GM19463 (cell line): ENCODE results near the gene CPA4.
A peak's percentile ranks its signal among the peaks of the same experiment; 100 is the strongest.

Source experiments
- ATAC-seq: cut with Tn5 transposase; IDR thresholded peaks from one replicate; pipeline ENCODE4 v1.9.1; 2021; ENCODE audit warnings: mild to moderate bottlenecking, moderate library complexity; ENCODE audit not compliant: unreplicated experiment

Gene CPA4

DNA sequence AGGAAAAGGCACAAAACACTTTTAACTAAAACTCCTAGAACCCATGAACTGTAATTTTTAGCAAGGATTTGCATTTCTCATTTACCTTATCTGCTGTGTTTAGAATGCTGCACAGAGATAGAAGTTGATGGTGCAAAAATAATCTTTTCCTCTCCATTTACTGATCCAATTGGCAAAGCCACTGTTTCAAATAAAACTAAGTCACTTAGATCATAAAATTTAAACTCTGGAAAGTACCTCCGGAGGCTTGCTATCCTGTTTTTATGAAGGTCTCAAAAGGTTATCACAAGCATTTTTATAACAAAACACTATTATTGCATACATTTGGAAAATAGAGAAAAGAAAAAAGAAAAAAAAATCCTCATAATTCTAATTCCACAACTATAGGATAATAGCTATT lies 18.7 kb upstream of the CPA4 start:
- ATAC-seq, result no peak

- no peak for ATAC-seq
These were observed 17.9 kb upstream of the CPA4 start for GRCh38 chr7:130274983-130275591.

GRCh38 chr7:130275826-130276297 lies 17.1 kb upstream of the CPA4 start:
- no peak for ATAC-seq

GRCh38 chr7:130276796-130277762 lies 15.9 kb upstream of the CPA4 start:
- ATAC-seq, result no peak

- ATAC-seq, result no peak
These were observed 15.0 kb upstream of the CPA4 start for GRCh38 chr7:130277763-130278643.

- no peak for ATAC-seq
These were observed 14.1 kb upstream of the CPA4 start for GRCh38 chr7:130278860-130279259.

GRCh38 chr7:130279286-130279685 lies 13.7 kb upstream of the CPA4 start:
- ATAC-seq, result no peak

- ATAC-seq, result no peak
These were observed 13.1 kb upstream of the CPA4 start for GRCh38 chr7:130279906-130280305.

DNA sequence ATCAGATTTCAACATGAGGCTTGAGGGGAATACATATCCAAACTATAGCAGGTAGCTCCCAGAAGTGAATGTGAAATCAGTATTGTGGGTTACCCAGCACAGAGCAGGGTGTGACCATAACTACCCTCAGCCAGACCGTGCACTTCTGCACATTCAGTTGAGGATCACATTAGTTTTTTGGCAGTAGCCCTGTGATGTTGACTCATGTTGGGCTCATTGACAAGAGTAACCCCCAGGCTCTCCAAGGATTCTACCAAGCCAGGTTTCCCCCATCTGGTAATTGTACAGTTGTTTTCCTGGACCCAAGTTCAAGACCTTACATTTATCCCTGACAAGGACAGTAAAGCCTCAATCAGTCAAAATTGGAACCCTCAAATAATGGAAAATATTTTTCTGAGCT lies 11.7 kb upstream of the CPA4 start:
- ATAC-seq, result no peak

GRCh38 chr7:130286881-130287280 lies 6.1 kb upstream of the CPA4 start:
- ATAC-seq, result no peak

GRCh38 chr7:130288168-130288567 lies 4.8 kb upstream of the CPA4 start:
- no peak for ATAC-seq

GRCh38 chr7:130288829-130289228 lies 4.1 kb upstream of the CPA4 start:
- no peak for ATAC-seq

- no peak for ATAC-seq
These were observed 3.5 kb upstream of the CPA4 start for GRCh38 chr7:130289478-130289877.

DNA sequence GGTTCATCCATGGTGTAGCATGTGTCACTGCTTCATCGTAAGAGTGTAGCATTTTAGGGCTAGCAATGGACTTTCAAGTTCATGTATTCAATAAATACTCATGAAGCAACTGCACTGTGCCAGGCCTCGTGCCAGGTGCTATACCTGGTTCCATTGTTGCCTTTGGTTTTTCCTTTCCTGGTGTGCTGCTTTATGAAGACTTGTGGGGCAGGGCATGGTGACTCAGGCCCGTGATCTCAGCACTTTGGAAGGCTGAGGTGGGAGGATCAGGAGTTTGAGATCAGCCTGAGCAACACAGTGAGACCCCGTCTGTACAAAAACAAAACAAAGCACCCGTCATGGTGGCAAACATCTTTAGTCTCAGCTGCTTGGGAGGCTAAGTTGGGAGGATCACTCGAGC lies 2.2 kb upstream of the CPA4 start:
- ATAC-seq, result no peak

DNA sequence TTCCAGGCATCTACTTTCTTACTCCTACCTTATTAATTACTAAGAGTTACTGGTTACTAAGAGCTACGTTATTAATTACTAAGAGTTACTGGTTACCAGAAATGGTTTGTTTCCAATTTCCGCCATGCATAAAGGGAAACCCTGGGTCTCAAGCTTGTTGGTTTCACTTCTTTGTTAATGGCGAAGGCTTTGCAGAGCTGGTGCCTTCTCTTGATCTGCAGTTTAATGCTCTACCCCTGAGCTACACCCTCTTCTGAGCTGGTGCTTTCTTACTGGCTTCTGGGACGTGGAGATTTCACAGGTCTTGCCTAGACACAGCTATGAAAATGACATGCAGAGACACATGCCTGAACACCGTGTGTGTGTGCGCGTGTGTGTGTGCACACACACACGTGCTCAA lies 560 bp downstream of the CPA4 start:
- ATAC-seq, result peak; percentile 53

DNA sequence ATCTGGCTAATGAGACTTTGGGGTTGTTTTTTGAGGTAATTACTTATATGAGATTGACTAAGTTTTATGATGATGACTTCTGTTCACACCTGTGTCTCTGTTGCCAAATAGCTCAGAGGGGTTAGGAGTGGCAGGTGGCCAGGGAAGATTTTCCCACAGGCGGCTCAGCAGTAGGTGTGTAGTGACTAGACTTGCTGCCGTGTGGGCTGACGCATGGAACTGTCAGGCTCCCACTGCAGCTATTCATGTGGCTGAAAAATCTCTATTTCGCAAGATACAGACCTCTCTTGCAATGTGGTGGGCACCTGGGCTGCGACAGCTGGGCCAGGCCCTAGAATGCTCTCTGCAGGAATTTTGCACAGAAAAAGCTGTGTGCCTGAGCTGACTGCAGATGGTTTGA lies 1.4 kb downstream of the CPA4 start:
- no peak for ATAC-seq

DNA sequence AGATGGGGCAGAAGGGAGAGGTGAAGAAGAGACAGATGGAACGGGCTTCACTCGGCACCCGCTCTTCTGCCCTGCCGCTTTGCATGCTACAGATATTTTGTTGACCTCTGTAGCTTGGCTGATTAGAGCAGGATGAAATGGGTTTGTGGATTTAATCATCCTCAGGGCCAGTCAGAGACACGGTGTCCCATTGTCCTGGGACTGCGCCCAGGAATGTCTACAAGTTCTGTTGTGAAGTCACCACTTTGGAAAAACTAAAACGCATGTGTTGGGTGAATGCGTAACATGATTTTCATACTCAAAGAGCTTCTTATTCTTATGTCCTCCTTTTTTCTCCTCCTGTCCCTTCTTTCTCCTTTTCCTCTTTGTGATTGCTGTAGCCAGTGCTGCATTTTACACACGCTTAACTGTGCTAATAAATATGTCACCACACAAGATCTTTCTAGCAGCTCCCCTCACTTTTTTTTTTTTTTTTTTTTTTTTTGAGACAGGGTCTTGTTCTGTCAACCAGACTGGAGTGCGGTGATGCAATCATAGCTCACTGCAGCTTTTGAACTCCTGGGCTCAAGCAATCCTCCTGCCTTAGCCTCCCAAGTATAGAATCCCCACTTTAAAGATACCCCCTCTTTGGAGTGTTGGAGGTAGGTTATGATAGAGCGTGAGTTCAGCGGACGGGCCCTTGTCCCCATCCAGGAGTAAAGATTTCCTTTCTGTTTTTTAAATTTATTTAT lies 3.4 kb downstream of the CPA4 start:
- ATAC-seq, result no peak

DNA sequence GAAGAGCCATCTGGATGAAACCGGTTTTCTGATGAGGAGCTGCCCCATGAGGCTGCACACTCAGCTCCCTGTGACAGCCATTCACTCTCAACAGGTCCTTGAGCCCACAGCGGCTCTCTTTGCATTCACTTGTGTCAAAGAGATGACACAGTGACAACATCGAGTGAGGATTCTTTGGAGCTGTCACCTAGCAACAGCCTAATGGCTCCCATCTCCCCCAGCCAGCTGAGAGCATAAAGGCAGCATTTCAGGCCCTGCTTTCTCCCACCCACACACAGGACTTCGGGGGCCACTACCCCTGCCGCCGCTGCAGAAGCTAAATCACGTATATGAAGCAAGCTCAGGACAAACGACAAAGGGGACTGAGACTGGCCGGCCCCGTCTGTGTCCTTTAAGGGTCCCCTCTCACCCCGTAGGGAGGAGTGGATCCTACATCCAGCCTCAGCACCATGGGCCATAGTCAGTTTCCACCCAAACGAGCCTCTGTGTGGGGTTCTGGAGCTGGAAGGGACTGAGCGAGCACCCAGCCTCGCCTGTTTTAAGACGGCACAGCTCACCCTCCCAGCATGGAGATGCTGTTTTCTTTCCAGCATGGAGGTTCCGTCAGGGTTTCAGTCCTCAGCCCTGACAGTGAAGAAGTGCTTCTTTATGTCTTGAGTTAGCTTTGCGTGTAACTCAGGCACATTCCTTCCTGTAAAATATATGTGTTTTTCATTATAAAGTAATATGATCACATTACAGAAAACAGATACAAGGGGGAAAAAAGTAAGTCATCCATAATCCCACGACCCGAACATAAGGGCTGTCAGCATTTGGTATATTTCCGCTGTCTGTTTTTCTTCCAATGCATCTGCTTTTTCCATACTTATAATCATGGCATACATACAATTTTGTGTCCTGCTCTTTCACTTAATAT lies 4.9 kb downstream of the CPA4 start:
- no peak for ATAC-seq

- ATAC-seq, result no peak
These were observed 5.8 kb downstream of the CPA4 start for GRCh38 chr7:130298544-130299326.
